ENCODE measurements around the gene CADM2.

The CADM2 gene

DNA sequence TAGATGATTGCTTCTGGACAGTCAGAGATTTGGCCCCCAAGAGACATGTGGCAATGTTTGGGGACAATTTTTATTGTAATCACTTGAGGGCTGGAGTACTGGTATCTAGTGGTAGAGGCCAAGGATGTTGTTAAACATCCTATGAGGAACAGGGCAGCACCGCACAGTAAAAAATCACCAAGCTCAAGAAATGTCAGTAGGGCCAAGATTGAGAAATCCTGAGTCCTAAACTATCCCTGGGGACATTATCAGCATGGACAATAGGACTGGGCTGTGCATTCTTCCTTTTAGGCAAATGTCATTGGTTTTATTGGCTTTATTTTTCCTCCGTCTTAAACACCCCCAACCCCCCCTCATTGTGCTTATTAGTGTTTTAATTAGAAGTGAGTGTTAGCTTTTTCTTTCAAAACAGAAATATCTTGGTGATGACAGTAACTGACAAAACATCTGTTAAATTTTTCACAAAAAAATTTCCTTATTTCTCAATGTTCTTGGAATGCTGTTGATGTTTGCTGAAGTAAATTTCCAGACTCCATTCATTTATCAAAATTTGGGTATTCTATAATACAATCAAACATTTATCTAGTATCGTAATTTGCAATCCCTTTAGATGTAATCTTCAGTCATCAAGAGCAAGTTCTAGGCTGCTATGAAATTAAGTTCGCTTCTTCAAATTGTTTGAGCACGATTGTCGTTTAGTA, 1087.8 kb downstream of the CADM2 start:
- DNase-seq, result no peak

DNA sequence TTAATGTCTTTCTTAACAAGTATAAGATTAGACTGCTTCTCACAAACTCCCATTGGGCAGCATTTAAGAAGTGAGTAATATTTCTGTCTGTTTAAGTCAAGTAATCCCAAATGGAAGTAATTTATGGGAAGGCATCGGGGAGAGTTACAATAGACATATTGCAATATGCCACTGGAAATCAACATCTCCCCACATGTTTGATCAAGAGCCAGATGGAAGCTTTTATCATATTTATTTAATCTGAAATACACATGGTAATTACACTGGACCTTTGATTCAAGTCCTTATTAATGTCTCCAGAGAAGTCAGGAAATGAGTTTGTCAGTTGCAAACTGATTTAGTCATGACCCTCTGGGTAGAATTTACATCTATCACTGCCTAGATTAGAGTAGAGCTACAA, 1088.4 kb downstream of the CADM2 start:
- no peak for DNase-seq

DNA sequence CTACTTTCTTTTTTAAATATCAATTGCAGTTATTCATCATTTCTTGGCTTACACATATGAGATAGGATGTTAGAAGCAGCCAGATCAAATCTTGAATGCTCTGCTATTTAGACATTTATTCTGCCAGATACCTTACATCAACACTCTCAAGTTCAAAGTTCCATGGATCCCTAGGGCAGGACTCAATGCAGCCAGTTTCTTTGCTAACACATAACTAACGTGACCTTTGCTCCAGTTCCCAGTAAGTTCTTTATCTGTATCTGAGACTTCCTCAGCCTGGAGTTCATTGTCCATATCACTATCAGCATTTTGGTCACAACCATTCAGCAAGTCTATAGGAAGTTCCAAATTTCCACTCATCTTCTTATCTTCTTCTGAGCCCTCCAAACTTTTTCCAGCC, 1092.3 kb downstream of the CADM2 start:
- DNase-seq, result no peak

DNA sequence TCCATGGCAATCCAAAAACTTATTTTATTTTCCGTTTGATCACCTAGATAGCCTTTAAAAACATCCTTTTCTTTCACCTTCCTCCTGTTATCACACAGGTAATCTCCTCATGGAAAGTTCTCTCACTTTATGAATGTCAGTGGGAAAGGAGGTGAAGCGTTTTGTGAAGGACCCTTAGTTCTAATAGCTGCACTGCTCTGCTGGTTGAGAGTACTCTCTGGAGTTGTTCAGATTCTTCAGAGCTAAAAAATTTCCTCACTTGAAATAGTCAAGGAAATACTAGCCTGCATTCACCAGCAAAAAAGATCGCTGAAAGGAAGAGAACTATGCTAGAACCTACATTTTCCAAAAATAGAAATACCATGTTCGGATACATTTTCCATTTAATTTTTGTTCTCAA, 1097.2 kb downstream of the CADM2 start:
- DNase-seq, result no peak

DNA sequence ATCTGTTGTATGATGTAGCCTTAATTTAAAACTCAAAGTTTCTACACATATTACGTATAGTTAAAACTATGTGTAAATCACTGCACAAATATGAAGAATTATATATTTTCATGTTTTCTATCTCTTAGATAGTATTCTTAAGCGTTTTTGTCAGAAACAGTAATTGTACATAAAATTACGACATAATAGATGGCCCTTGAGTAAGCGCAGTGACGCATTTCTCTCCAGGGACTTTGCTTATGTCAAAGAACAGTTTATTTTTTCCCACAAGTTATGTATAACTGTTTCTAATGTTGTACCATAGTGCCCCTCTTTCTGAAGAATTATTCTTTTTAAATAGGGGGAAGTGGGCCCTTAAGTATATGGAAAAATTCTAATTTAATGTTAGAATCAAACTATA, 1098.2 kb downstream of the CADM2 start:
- DNase-seq, result no peak

DNA sequence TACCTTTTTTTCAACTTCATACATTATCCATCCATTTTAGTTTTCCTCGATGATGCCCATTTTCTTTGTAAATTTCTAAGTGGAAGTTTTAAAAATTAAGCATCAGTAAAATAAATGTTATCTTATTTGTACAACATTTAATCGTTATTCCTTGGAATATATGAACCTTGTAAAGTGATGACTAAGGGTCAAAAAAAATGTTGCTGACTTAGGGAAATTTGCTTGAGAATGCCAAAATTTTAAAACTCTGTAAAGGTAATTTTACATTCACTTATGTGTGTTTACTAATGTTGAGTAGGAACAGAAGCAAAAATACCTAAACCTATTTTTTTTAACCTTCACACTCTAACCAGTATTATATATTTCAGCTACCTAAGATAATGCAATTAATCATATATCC, 1115.0 kb downstream of the CADM2 start:
- DNase-seq, result no peak

DNA sequence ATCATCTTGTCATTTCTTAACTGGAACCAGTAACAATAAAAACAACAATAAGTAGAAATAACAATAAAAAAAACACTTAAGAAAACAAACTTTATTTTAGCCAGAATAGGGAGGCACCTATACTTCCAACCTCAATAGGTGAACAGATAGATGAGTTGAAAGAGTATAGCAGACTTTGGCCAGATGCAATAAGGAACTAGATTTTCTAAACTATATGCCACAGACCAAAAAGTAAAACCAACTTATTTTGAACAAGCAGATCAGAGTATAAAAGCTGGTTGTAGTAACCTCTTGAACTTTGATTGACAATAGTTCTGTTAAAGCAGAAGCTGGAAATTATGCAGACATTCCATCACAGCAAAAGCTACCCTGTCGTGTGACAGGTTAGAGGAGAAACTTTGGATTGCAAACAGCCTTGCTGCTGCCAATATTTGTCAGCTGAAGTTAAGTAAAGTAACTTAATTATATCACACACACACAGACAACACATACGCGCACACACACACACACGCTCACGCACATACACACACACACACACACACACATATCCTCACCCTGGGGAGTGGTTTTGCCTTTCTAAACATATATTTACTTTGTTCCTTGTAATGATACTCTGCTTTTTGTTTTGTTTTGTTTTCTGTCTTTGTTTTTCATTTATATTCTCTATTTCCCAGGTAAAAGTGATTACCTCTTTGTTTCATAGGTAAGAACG, 1128.5 kb downstream of the CADM2 start:
- no peak for DNase-seq

DNA sequence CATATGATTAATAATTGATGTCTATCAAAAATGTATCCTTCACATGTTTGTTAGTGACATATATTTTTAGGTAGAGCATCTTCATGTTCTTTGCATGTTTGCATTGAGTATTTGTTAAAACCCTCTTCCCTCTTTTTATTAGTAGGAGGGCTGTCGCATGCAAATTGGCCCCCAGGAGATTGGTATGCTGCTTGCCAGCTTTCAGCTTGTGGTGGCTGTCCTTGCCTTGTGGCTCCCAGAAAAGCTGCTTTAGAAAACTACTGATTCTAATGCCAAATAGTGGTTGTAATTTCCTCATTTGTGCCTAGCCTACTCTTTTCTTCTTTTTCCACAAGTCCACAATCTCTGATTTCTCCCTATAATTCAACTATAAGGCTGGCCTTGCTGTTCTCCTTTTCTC, 1145.4 kb downstream of the CADM2 start:
- no peak for DNase-seq

DNA sequence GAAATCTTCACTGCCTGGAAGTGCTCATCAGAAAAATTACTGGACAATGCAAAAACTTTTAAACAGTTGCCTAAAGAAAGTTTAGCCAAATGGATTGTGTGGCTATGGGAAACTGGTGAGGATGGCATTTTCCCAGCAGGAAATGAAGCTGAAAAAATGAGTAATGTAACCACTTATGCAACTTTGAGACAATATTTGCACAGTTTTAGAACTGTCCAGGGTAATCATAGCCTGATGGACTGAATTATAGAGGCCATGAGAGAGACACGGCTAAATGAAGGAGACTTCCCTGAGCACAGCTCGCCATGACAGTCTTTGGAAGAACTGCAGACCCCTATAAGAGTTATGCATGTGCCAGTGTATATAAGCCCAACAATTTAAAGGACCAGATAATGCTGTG, 1150.6 kb downstream of the CADM2 start:
- no peak for DNase-seq

All from AML-193 (cell line).